GM23248 (cell line): ENCODE measurements around the gene GPBAR1. TPM values are rescaled to one million over a fixed set of nuclear protein-coding genes. Genes with fewer than 3 reads are reported as not detected.

Experiments
- DNase-seq: peaks from one replicate; pipeline ENCODE4 v3.0.0-alpha.2; 2015
- H2AFZ ChIP-seq: fragments of 200-600 bp; sonication (generic); 2 replicates; pipeline ENCODE4 v1.6.1; 2016; ENCODE audit warnings: antibody characterized with exemption
- H3F3A ChIP-seq: fragments of 200-600 bp; sonication (generic); 2 replicates; pipeline ENCODE4 v1.6.1; 2016; ENCODE audit warnings: mild to moderate bottlenecking, antibody characterized with exemption, mixed run types; ENCODE audit not compliant: insufficient read depth
- H3K27ac ChIP-seq: fragments of 200-600 bp; sonication (generic); 2 replicates; pipeline ENCODE4 v1.5.1; 2016; ENCODE audit warnings: mild to moderate bottlenecking
- H3K27me3 ChIP-seq: fragments of 200-600 bp; sonication (generic); replicated peaks from 2 replicates; pipeline ENCODE4 v1.6.1; 2016; ENCODE audit warnings: mild to moderate bottlenecking; ENCODE audit not compliant: insufficient read depth
- H3K36me3 ChIP-seq: fragments of 200-600 bp; sonication (generic); 2 replicates; pipeline ENCODE4 v1.6.1; 2016; ENCODE audit warnings: low read depth, mild to moderate bottlenecking
- H3K4me1 ChIP-seq: fragments of 200-600 bp; sonication (generic); 2 replicates; pipeline ENCODE4 v1.6.1; 2016; ENCODE audit warnings: mild to moderate bottlenecking; ENCODE audit not compliant: insufficient read depth
- H3K4me2 ChIP-seq: fragments of 200-600 bp; sonication (generic); one replicate; pipeline ENCODE4 v1.6.1; 2016; ENCODE audit warnings: mild to moderate bottlenecking; ENCODE audit not compliant: unreplicated experiment
- H3K4me3 ChIP-seq: fragments of 200-600 bp; sonication (generic); 2 replicates; pipeline ENCODE4 v1.5.1; 2016; ENCODE audit warnings: mild to moderate bottlenecking
- H3K79me2 ChIP-seq: fragments of 200-600 bp; sonication (generic); 2 replicates; pipeline ENCODE4 v1.6.1; 2016; ENCODE audit warnings: mild to moderate bottlenecking; ENCODE audit not compliant: insufficient read depth
- H3K9ac ChIP-seq: fragments of 200-600 bp; sonication (generic); 2 replicates; pipeline ENCODE4 v1.6.1; 2016; ENCODE audit warnings: mild to moderate bottlenecking
- H3K9me2 ChIP-seq: fragments of 200-600 bp; sonication (generic); 2 replicates; pipeline ENCODE4 v1.6.1; 2016; ENCODE audit warnings: mixed run types, mild to moderate bottlenecking, moderate library complexity; ENCODE audit not compliant: insufficient read depth
- H3K9me3 ChIP-seq: fragments of 200-600 bp; sonication (generic); one replicate; pipeline ENCODE4 v1.6.1; 2017; ENCODE audit warnings: low read depth
- H4K20me1 ChIP-seq: fragments of 200-600 bp; sonication (generic); 2 replicates; pipeline ENCODE4 v1.6.0; 2016; ENCODE audit not compliant: insufficient read depth
- EZH2 ChIP-seq: fragments of 200-600 bp; sonication (generic); IDR thresholded peaks from 2 replicates; pipeline ENCODE4 v1.6.1; 2018; ENCODE audit warnings: antibody characterized with exemption, mild to moderate bottlenecking; ENCODE audit not compliant: insufficient read depth, poor library complexity, severe bottlenecking
- EZH2phosphoT487 ChIP-seq: fragments of 200-600 bp; sonication (generic); IDR thresholded peaks from 2 replicates; pipeline ENCODE4 v1.6.1; 2018; ENCODE audit warnings: antibody characterized with exemption, moderate library complexity, mild to moderate bottlenecking, low read depth; ENCODE audit not compliant: insufficient read depth
- WGBS, 2 experiments: methylation state at CpG; one replicate each; pipeline ENCODE4 v1.1.6; 2015 to 2017; ENCODE audit warnings: low lambda C conversion rate in 2 of 2, low coverage in 1 of 2; ENCODE audit errors: missing lambda C conversion rate in 2 of 2; 5-methylcytosine and 5-hydroxymethylcytosine counted together
- in situ Hi-C: fragments of 300-500 bp; cut with MboI; formaldehyde crosslinking; loops from 2 replicates; pipeline ENCODE4 v1.15.0; 2020
- polyA plus RNA-seq: library from polyadenylated mRNA; unstranded; fragments of >200 nt; fragmentation: Nextera tagmentation; extraction: Ambion mirVana; gene quantifications from 2 replicates; pipeline ENCODE4 v1.2.1, GENCODE V29; 2016
- total RNA-seq: library from RNA; depleted of rRNA; stranded (reverse); fragments of >200 nt; shearing (Covaris generic); gene quantifications from 2 replicates; pipeline ENCODE4 v1.2.3, GENCODE V29; 2014

GPBAR1 gene
- total and polyA plus RNA-seq, 2 experiments from 2014 or later: not detected

- Histone ChIP-seq H3K9me2 (no peaks in the 10 kb centered on the region), H3K36me3 (no peaks in the 10 kb centered on the region), H3K4me1 (peaks cover 50% of the 10 kb centered on the region), H3K27ac (peak overlapping the region; percentile 81), H3K9me3 (no peaks in the 10 kb centered on the region), H3K79me2 (peaks cover 72% of the 10 kb centered on the region), H3F3A (peaks cover 43% of the 10 kb centered on the region), H2AFZ (no peak overlapping the region), H4K20me1 (no peaks in the 10 kb centered on the region), H3K4me3 (peak overlapping the region; percentile 89), H3K4me2 (peak overlapping the region; percentile 92), H3K27me3 (no peaks in the 10 kb centered on the region), H3K9ac (peak overlapping the region; percentile 93)
- TF ChIP-seq EZH2: no peak
- TF ChIP-seq EZH2phosphoT487: no peak
- in situ Hi-C loops: no loop called here
- peak; percentile 84 for DNase-seq
- WGBS, 2 experiments: 8 to 16% methylated on average over 6 of the region's 6 CpGs
Observed at GRCh38 chr2:218289639-218290315, 29.0 kb downstream of the GPBAR1 start.

- no peak for TF ChIP-seq EZH2
- TF ChIP-seq EZH2phosphoT487: no peak
- 15 to 18% methylated on average over 12 of the region's 12 CpGs for WGBS, 2 experiments
- H4K20me1 ChIP-seq: no peaks in the 10 kb centered on the region
- H3K36me3 ChIP-seq: no peaks in the 10 kb centered on the region
- peaks cover 42% of the 10 kb centered on the region for H3K4me1 ChIP-seq
- no peaks in the 10 kb centered on the region for H3K9me2 ChIP-seq
- H3K4me2 ChIP-seq: peak overlapping the region; percentile 92
- H3K79me2 ChIP-seq: peaks cover 64% of the 10 kb centered on the region
- no peaks in the 10 kb centered on the region for H3K9me3 ChIP-seq
- H3K9ac ChIP-seq: peak overlapping the region; percentile 93
- peaks cover 35% of the 10 kb centered on the region for H3F3A ChIP-seq
- H2AFZ ChIP-seq: no peak overlapping the region
- peak; percentile 28 for DNase-seq
- in situ Hi-C loops: no loop called here
- H3K4me3 ChIP-seq: peak overlapping the region; percentile 89
- H3K27ac ChIP-seq: peak overlapping the region; percentile 81
- H3K27me3 ChIP-seq: no peaks in the 10 kb centered on the region
Observed at GRCh38 chr2:218290316-218291261, 29.8 kb downstream of the GPBAR1 start.

- Histone ChIP-seq H4K20me1 (no peaks in the 10 kb centered on the region), H3K4me2 (peak overlapping the region; percentile 92), H3K9me2 (no peaks in the 10 kb centered on the region), H3K36me3 (no peaks in the 10 kb centered on the region), H3K4me3 (peak overlapping the region; percentile 89), H2AFZ (peak overlapping the region; percentile 95), H3K27me3 (no peaks in the 10 kb centered on the region), H3F3A (peaks cover 26% of the 10 kb centered on the region), H3K9ac (peak overlapping the region; percentile 93), H3K4me1 (peaks cover 33% of the 10 kb centered on the region), H3K79me2 (peaks cover 56% of the 10 kb centered on the region), H3K9me3 (no peaks in the 10 kb centered on the region), H3K27ac (peak overlapping the region; percentile 81)
- no peak for TF ChIP-seq EZH2
- WGBS, 2 experiments: 18% methylated on average over 11 to 12 of the region's 12 CpGs
- in situ Hi-C loops: no loop called here
- peak; percentile 55 for DNase-seq
Observed at GRCh38 chr2:218291318-218292047, 30.7 kb downstream of the GPBAR1 start.
